ENCODE measurements around the gene WDR38. TPM values are rescaled to one million over a fixed set of nuclear protein-coding genes. Genes with fewer than 3 reads are reported as not detected.
A peak's percentile ranks its signal among the peaks of the same experiment; 100 is the strongest.

WDR38 gene
- total and polyA plus RNA-seq, 9 of the 15 experiments (the other 6 are each of a cell fraction or from before 2014, with no cell fraction given), result not detected

DNA sequence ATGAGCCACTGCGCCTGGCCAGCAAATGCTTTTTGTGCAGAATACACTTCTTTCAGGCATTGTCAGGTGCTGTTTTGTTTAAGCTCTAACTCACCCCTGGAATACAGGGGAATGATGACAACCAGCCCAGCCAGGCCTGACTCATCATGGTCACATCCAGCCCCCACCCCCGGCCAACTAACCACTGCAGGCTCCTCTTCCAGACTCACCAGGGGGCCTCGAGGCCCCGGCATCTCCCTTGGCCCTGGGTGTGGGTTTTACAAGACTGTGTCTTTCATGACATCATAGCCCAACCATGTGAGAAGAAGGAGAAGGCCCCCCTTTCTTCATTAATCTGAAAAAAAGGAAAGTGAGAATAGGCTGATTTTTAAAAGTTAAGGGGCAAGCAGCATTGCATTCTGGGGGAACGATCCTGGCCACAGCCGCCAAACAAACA, 40.8 kb upstream of the WDR38 start:
- Histone ChIP-seq H4K20me1 (replicated peaks; ENCODE audit: control insufficient read depth, insufficient read depth, low read length) (no peaks in the 10 kb centered on the region), H3K27ac (ENCODE audit: extremely low read depth, low read depth, low read length) (no peak overlapping the region), H3K79me2 (ENCODE audit: control insufficient read depth, insufficient read depth, low read length) (no peaks in the 10 kb centered on the region), H2AFZ (ENCODE audit: low read depth, low read length) (peak overlapping the region; percentile 3; the same call in 1 of the 2 replicates), H3K4me2 (ENCODE audit: insufficient read depth, low read length) (no peak overlapping the region), H3K4me3 (no peak overlapping the region), H3K9me1 (ENCODE audit: control insufficient read depth, insufficient read depth, low read length) (no peaks in the 10 kb centered on the region), H3K27me3 (ENCODE audit: control insufficient read depth in 2 of 2, insufficient read depth in 2 of 2, low read length in 2 of 2) (no peaks in the 10 kb centered on the region), H3K9ac (ENCODE audit: insufficient read depth in 1 of 2, low read depth in 2 of 2, low read length in 2 of 2) (no peak overlapping the region), H3K9me3 (replicated peaks; ENCODE audit: control insufficient read depth, insufficient read depth, low read depth, low read length) (no peaks in the 10 kb centered on the region), H3K4me1 (replicated peaks in 1 of 2; ENCODE audit: control insufficient read depth in 2 of 2, insufficient read depth in 2 of 2, low read length in 2 of 2) (peaks cover 2 to 24% of the 10 kb centered on the region in 2 experiments; a peak in 4 of 5 replicates), H3K36me3 (ENCODE audit: control insufficient read depth, insufficient read depth, low read length) (no peaks in the 10 kb centered on the region)
- BruUV-seq (replicated peaks), result no TSS peak
- ATAC-seq (peak; percentile 86), DNase-seq (ENCODE audit: extremely low read depth in 1 of 4, low spot score in 3 of 4) (peak; percentile 76 to 84 (median 78)), FAIRE-seq (peak; percentile 80)
- intact Hi-C loops (cut with micrococcal nuclease), result no loop called here
- 35% methylated on average over 6 of the region's 6 CpGs for WGBS (ENCODE audit: insufficient coverage, low coverage, missing lambda C conversion rate)
- POLR2A ChIA-PET, result interaction anchor here (0.6 to 1.4 kb wide), 4 partner anchors 9 to 25 kb away, joined by 3 to 7 read pairs (median 4); no protein-coding TSS in a partner anchor
- CTCF ChIA-PET (ENCODE audit: low intra/inter-chr PET ratio), result no interaction called here
- in situ Hi-C loops (cut with MboI), result no loop called here
- TF ChIP-seq SREBF2 (CRISPR knock-in tag; IDR thresholded peaks at IDR 0.05) (no peak), VEZF1 (CRISPR knock-in tag; IDR thresholded peaks at IDR 0.05) (peak; percentile 65), CREM (IDR thresholded peaks at IDR 0.05; ENCODE audit: low read depth) (peak; percentile 50; the same call in 1 of the 2 replicates), ZBTB7A (IDR thresholded peaks at IDR 0.05; ENCODE audit: borderline replicate concordance, control insufficient read depth, low read depth, low read length) (peak; percentile 76; the same call in 1 of the 2 replicates), ZNF785 (CRISPR knock-in tag; IDR thresholded peaks at IDR 0.05) (no peak), FUS (optimal IDR thresholded peaks at IDR 0.05; ENCODE audit: low read depth, low read length) (no peak), JUN (IDR thresholded peaks at IDR 0.05; ENCODE audit: borderline replicate concordance, low read depth, low read length) (peak; percentile 64; the same call in 1 of the 2 replicates), JUN (CRISPR knock-in tag; IDR thresholded peaks at IDR 0.05; ENCODE audit: borderline replicate concordance) (no peak), SMARCA4 (IDR thresholded peaks at IDR 0.05) (peak; percentile 36; the same call in 1 of the 2 replicates), NBN (IDR thresholded peaks at IDR 0.05; ENCODE audit: low read depth) (no peak), YY1 (IDR thresholded peaks at IDR 0.05; ENCODE audit: borderline replicate concordance in 1 of 3, control insufficient read depth in 1 of 3, extremely low read depth in 1 of 3, insufficient read depth in 3 of 3, insufficient read length in 1 of 3, insufficient replicate concordance in 2 of 3, low read depth in 1 of 3, low read length in 2 of 3) (peak in 1 of 3 experiments; percentile 13), JUND (IDR thresholded peaks at IDR 0.05; ENCODE audit: borderline replicate concordance, low read depth, low read length) (peak; percentile 81; the same call in 1 of the 2 replicates), JUND (tag; IDR thresholded peaks at IDR 0.05; ENCODE audit: borderline replicate concordance, low read depth, low read length) (peak; percentile 63; the same call in 1 of the 3 replicates), MNT (conservative IDR thresholded peaks at IDR 0.05) (0 out of 4 replicates have a peak, but pooled peaks of 1 of the 2 experiments have one; percentile 10), ZNF232 (CRISPR knock-in tag; IDR thresholded peaks at IDR 0.05) (no peak), NFE2 (IDR thresholded peaks at IDR 0.05; ENCODE audit: low read depth) (peak; percentile 44), SMARCE1 (IDR thresholded peaks at IDR 0.05) (peak; percentile 51; the same call in 1 of the 2 replicates), ATF7 (IDR thresholded peaks at IDR 0.05) (peak; percentile 68), IFI16 (CRISPR knock-in tag; IDR thresholded peaks at IDR 0.05) (no peak), ERF (CRISPR knock-in tag; IDR thresholded peaks at IDR 0.05) (no peak), DPF2 (IDR thresholded peaks at IDR 0.05) (peak; percentile 42; the same call in 1 of the 2 replicates)

All from K562 (cell line).